ENCODE data around the gene ARHGAP25. TPM values are rescaled to one million over a fixed set of nuclear protein-coding genes. Genes with fewer than 3 reads are reported as not detected.

ARHGAP25 gene
- total and polyA plus RNA-seq, 2 of the 4 experiments (the other 2 are of a cell fraction): 0.29 to 0.36 TPM

DNA sequence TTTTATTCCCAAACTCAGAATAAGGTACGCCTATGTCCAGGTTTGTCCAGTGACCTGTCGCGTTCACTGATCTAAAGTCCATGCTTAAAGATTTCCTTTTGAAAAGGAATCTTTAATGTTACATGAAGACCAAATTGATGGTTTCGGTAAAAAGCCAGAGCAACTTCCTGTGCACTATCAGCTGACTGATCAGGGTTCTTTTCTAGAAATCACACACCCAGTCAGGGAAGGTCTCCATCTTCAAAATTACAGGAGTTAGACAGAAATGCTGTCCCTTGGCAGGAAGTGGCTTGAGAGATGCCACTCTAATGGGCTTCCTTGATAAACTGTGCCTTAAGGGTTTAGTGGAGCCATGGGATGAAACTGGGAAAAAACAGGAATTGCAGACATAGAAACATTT, 14.7 kb upstream of the ARHGAP25 start:
- H3K79me1 ChIP-seq (ENCODE audit: low read depth in 1 of 2, low read length in 2 of 2): no peaks in the 10 kb centered on the region
- H3K9me1 ChIP-seq (ENCODE audit: insufficient read depth, low read length): no peaks in the 10 kb centered on the region
- DNase-seq (no peak), ATAC-seq (ENCODE audit: low read depth) (no peak)
- no peaks in the 10 kb centered on the region for H3K4me1 ChIP-seq (ENCODE audit: control insufficient read depth, insufficient read depth, low read length)
- no peak overlapping the region for H3K4me2 ChIP-seq (ENCODE audit: low read depth, low read length)
- no peak overlapping the region for H2AFZ ChIP-seq (replicated peaks; ENCODE audit: low read length, poor library complexity)
- no peak overlapping the region for H3K18ac ChIP-seq (ENCODE audit: low read depth, low read length)
- H3K23ac ChIP-seq (ENCODE audit: low read depth, low read length): no peak overlapping the region
- H2AK5ac ChIP-seq (ENCODE audit: low read depth, low read length): no peak overlapping the region
- H3K27me3 ChIP-seq (ENCODE audit: control insufficient read depth, insufficient read depth, low read length): no peaks in the 10 kb centered on the region; the same call in 1 of the 2 replicates
- no peak overlapping the region for H3K9ac ChIP-seq (ENCODE audit: low read depth, low read length)
- POLR2A ChIA-PET (ENCODE audit: unreplicated experiment): no interaction called here
- no peak overlapping the region for H2BK15ac ChIP-seq (ENCODE audit: low read depth, low read length)
- no peak overlapping the region for H3K14ac ChIP-seq (replicated peaks; ENCODE audit: low read depth, low read length)
- no peaks in the 10 kb centered on the region for H3K36me3 ChIP-seq (ENCODE audit: control insufficient read depth, insufficient read depth, low read length)
- WGBS, 2 experiments (ENCODE audit: extremely low coverage in 2 of 2, insufficient read length in 1 of 2): 100% methylated on average over 2 of the region's 4 CpGs; no CpG with 5 or more reads in 1 of the 2 experiments
- TF ChIP-seq CEBPB (IDR thresholded peaks at IDR 0.05; ENCODE audit: low read depth, low read length): no peak
- TF ChIP-seq CHD1 (IDR thresholded peaks at IDR 0.05; ENCODE audit: low read depth, low read length): no peak
- TF ChIP-seq, protein P1, sequence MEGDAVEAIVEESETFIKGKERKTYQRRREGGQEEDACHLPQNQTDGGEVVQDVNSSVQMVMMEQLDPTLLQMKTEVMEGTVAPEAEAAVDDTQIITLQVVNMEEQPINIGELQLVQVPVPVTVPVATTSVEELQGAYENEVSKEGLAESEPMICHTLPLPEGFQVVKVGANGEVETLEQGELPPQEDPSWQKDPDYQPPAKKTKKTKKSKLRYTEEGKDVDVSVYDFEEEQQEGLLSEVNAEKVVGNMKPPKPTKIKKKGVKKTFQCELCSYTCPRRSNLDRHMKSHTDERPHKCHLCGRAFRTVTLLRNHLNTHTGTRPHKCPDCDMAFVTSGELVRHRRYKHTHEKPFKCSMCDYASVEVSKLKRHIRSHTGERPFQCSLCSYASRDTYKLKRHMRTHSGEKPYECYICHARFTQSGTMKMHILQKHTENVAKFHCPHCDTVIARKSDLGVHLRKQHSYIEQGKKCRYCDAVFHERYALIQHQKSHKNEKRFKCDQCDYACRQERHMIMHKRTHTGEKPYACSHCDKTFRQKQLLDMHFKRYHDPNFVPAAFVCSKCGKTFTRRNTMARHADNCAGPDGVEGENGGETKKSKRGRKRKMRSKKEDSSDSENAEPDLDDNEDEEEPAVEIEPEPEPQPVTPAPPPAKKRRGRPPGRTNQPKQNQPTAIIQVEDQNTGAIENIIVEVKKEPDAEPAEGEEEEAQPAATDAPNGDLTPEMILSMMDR (conservative IDR thresholded peaks at IDR 0.05; ENCODE audit: low read depth, low read length): no peak
- no peak for TF ChIP-seq SMC3 (IDR thresholded peaks at IDR 0.05; ENCODE audit: low read depth, low read length)
- no peak for TF ChIP-seq MAZ (IDR thresholded peaks at IDR 0.05; ENCODE audit: borderline replicate concordance, low read depth, low read length)
- TF ChIP-seq BHLHE40 (IDR thresholded peaks at IDR 0.05; ENCODE audit: low read depth, low read length): no peak
- no peak for TF ChIP-seq MXI1 (IDR thresholded peaks at IDR 0.05; ENCODE audit: borderline replicate concordance, low read depth, low read length)
- no peak for TF ChIP-seq POLR2A (IDR thresholded peaks at IDR 0.05; ENCODE audit: low read depth, low read length)
- no peak for TF ChIP-seq FOS (IDR thresholded peaks at IDR 0.05; ENCODE audit: low read depth, low read length)
- no peak overlapping the region for H4K91ac ChIP-seq (ENCODE audit: insufficient read depth, low read depth, low read length)
- intact Hi-C loops (cut with micrococcal nuclease): no loop called here
- no peak overlapping the region for H4K5ac ChIP-seq (ENCODE audit: low read depth, low read length)
- no peak overlapping the region for H3K27ac ChIP-seq (ENCODE audit: insufficient read depth, low read length)
- H2BK20ac ChIP-seq (ENCODE audit: low read depth, low read length): no peak overlapping the region
- BruUV-seq (replicated peaks): no TSS peak
- H2BK120ac ChIP-seq (ENCODE audit: low read depth, low read length): no peak overlapping the region
- dilution Hi-C loops (cut with HindIII; ENCODE audit: low sequenced_read_pairs, unreplicated experiment): no loop called here
- no peak overlapping the region for H2AK9ac ChIP-seq (replicated peaks; ENCODE audit: low read depth, low read length, poor library complexity)
- no peak overlapping the region for H3K4me3 ChIP-seq (ENCODE audit: insufficient read depth, low read depth, low read length)
- H4K20me1 ChIP-seq (ENCODE audit: insufficient read depth, low read length): no peaks in the 10 kb centered on the region
- in situ Hi-C loops (cut with MboI; ENCODE audit: low sequenced_read_pairs): no loop called here
- CTCF ChIA-PET: no interaction called here
- no peaks in the 10 kb centered on the region for H3K9me3 ChIP-seq (ENCODE audit: control insufficient read depth, insufficient read depth, low read length)
- no peak overlapping the region for H4K8ac ChIP-seq (ENCODE audit: low read depth in 2 of 2, low read length in 2 of 2)
- H2BK5ac ChIP-seq (ENCODE audit: low read depth, low read length, poor library complexity, severe bottlenecking): no peak overlapping the region
- no peak overlapping the region for H3K4ac ChIP-seq (ENCODE audit: low read depth, low read length)
- no peak overlapping the region for H3K56ac ChIP-seq (ENCODE audit: extremely low read depth, insufficient read depth, low read length)
